DOHH2 (cell line): Measurements from ENCODE around the gene CAMK2D.

Experiments
- CTCF ChIP-seq: fragments of 200-600 bp; sonication (generic); IDR thresholded peaks from one replicate; pipeline ENCODE4 v1.5.1; 2014; ENCODE audit warnings: antibody characterized with exemption, mild to moderate bottlenecking, low read depth, low read length; ENCODE audit not compliant: poor library complexity, severe bottlenecking
- EZH2phosphoT487 ChIP-seq: fragments of 200-600 bp; sonication (generic); IDR thresholded peaks from 2 replicates; pipeline ENCODE4 v1.6.1; 2017; ENCODE audit warnings: borderline replicate concordance, mild to moderate bottlenecking, antibody characterized with exemption, low read length, moderate library complexity, mixed read lengths

- TF ChIP-seq CTCF (no peak), EZH2phosphoT487 (no peak)
These were observed 259.1 kb downstream of the CAMK2D start for GRCh38 chr4:113502476-113502875.
